NB4 (cell line): Measurements from ENCODE around the gene ZNF318.

Experiments
- DNase-seq: peaks from one replicate; pipeline ENCODE4 v3.0.0; 2010; ENCODE audit warnings: low read depth
- H3K4me3 ChIP-seq: one replicate; pipeline ENCODE4 v1.5.1; 2011; ENCODE audit warnings: mild to moderate bottlenecking, low read depth, low read length, moderate library complexity
- MYC ChIP-seq: IDR thresholded peaks from 2 replicates; pipeline ENCODE4 v1.6.1; 2011; ENCODE audit warnings: low read depth, low read length
- POLR2A ChIP-seq: IDR thresholded peaks from 2 replicates; pipeline ENCODE4 v1.6.1; 2011; ENCODE audit warnings: mild to moderate bottlenecking; ENCODE audit not compliant: insufficient read length; ENCODE audit errors: extremely low read depth

ZNF318 gene

DNA sequence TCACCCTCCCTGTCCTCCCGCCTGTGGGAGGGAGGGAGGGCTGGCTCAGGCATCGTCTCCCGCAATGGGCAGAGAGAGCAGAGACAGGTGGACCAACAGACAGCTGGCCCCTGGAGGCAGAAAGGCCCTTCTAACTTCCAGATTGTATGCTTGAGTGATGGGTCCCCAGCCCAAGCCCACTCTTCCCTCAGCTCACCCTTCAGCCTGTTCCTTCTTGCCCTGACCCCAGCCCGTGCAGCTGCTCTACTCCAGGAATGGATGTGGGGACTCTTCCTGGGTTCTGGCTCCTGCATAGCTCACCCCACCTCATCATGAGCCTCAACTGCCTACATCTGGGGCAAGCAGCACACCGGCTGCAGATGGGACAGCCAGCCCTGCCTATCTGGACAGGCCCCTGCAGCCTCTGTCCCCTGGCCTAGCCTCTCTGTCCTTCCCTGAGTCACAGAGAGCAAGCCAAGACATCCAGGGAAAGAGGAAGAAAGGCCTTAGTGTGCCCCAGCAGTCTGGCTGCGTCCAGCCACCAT, 82.9 kb downstream of the ZNF318 start:
- TF ChIP-seq MYC (no peak), POLR2A (no peak)
- DNase-seq, result no peak
- no peak overlapping the region for H3K4me3 ChIP-seq
